ENCODE measurements around the gene MTAP. TPM values are rescaled to one million over a fixed set of nuclear protein-coding genes. Genes with fewer than 3 reads are reported as not detected.

Gene MTAP
- total RNA-seq, 1 donor = 30.4 TPM

DNA sequence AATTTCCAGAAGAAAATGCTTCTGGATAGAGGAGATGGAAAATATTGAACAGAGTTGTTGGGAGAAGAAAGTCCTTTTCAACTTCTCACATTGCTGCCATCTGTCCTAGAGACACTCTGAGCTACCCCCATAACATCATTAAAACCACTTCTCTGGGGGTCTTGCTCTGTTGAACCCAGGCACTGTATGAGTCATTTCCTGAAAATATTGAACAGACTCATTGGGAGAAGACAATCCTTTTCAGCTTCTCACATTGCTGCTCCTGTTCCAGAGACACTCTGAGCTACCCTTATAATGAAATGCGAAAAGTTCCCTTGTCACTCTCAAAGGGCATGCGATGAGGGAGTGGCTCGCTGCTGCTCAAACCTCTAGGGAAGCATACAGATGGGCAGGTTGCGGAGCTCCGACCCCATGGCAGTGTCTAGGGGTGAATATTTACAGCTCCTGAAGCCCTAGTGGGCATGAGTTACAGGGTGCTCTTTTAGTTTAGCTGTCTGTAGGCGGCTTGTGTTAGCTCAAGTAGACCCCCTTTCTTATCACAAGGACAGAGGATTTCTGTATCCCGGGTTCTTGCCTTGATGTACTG, 101.0 kb downstream of the MTAP start:
- Histone ChIP-seq H3K27me3 (ENCODE audit: insufficient read depth, low read length) (no peaks in the 10 kb centered on the region), H3K79me2 (ENCODE audit: insufficient read depth, low read length) (no peaks in the 10 kb centered on the region), H4K20me1 (ENCODE audit: insufficient read depth, low read length) (no peaks in the 10 kb centered on the region), H3K4me2 (ENCODE audit: insufficient read depth, low read length) (no peak overlapping the region), H3K27ac (ENCODE audit: low read depth, low read length) (peak overlapping the region; percentile 67), H3K4me3 (ENCODE audit: insufficient read depth, low read length) (no peak overlapping the region), H3K4me1 (ENCODE audit: insufficient read depth, low read length) (peaks cover 26% of the 10 kb centered on the region), H3K36me3 (ENCODE audit: insufficient read depth, low read length) (no peaks in the 10 kb centered on the region), H3K9me3 (ENCODE audit: low read depth, low read length) (no peaks in the 10 kb centered on the region), H2AFZ (ENCODE audit: low read length) (no peak overlapping the region)
- TF ChIP-seq, protein P1, sequence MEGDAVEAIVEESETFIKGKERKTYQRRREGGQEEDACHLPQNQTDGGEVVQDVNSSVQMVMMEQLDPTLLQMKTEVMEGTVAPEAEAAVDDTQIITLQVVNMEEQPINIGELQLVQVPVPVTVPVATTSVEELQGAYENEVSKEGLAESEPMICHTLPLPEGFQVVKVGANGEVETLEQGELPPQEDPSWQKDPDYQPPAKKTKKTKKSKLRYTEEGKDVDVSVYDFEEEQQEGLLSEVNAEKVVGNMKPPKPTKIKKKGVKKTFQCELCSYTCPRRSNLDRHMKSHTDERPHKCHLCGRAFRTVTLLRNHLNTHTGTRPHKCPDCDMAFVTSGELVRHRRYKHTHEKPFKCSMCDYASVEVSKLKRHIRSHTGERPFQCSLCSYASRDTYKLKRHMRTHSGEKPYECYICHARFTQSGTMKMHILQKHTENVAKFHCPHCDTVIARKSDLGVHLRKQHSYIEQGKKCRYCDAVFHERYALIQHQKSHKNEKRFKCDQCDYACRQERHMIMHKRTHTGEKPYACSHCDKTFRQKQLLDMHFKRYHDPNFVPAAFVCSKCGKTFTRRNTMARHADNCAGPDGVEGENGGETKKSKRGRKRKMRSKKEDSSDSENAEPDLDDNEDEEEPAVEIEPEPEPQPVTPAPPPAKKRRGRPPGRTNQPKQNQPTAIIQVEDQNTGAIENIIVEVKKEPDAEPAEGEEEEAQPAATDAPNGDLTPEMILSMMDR (IDR thresholded peaks at IDR 0.05; ENCODE audit: extremely low read depth, low read depth, low read length) = no peak
- no peak for DNase-seq (ENCODE audit: insufficient read length, low spot score, missing footprints)

DNA sequence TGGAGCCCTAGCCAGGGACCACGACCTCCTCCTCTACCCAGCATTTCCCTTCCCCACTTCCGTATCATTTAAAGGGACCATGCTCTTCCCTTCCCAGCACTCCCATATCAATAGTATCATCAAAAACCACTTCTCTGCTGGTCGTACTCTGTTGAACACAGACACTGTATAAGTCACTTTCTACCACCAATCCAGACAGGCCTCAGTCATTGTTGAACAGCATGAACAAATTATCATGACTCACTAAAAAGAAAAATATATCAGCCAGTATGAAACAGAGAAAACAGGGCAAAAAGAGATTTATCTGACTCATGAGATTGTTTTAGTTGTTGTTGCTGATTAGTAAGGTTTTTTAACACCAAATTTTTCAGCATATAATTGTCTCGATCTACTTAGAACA, 101.9 kb downstream of the MTAP start:
- H3K27ac ChIP-seq (ENCODE audit: low read depth, low read length) = peak overlapping the region; percentile 67
- TF ChIP-seq, protein P1 (IDR thresholded peaks at IDR 0.05; ENCODE audit: extremely low read depth, low read depth, low read length) = no peak
- H3K79me2 ChIP-seq (ENCODE audit: insufficient read depth, low read length) = no peaks in the 10 kb centered on the region
- no peak overlapping the region for H2AFZ ChIP-seq (ENCODE audit: low read length)
- peak; percentile 95 for DNase-seq (ENCODE audit: insufficient read length, low spot score, missing footprints)
- H3K36me3 ChIP-seq (ENCODE audit: insufficient read depth, low read length) = no peaks in the 10 kb centered on the region
- no peak overlapping the region for H3K4me3 ChIP-seq (ENCODE audit: insufficient read depth, low read length)
- no peaks in the 10 kb centered on the region for H4K20me1 ChIP-seq (ENCODE audit: insufficient read depth, low read length)
- peak overlapping the region; percentile 49 for H3K4me2 ChIP-seq (ENCODE audit: insufficient read depth, low read length)
- H3K9me3 ChIP-seq (ENCODE audit: low read depth, low read length) = peaks cover 1% of the 10 kb centered on the region
- peaks cover 26% of the 10 kb centered on the region for H3K4me1 ChIP-seq (ENCODE audit: insufficient read depth, low read length)
- H3K27me3 ChIP-seq (ENCODE audit: insufficient read depth, low read length) = no peaks in the 10 kb centered on the region

DNA sequence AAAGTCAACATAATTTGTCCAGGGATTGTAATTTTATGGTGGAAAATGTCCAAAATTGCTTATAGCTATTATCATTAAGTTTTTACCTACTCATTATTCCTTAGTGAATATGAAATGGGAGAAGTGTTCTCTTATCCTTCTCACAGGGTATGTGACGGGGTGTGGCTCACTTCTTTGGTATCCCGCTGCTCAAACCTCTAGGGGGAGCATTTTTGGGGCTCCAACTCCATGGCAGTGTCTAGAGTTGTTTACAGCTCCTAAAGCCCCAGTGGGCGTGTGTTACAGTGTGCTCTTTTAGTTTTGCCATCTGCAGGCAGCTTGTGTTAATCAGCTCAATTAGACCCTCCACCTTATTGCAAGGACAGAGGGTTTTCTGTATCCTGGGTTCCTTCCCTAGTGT, 102.3 kb downstream of the MTAP start:
- Histone ChIP-seq H3K36me3 (ENCODE audit: insufficient read depth, low read length) (no peaks in the 10 kb centered on the region), H3K9me3 (ENCODE audit: low read depth, low read length) (peaks cover 1% of the 10 kb centered on the region), H3K4me1 (ENCODE audit: insufficient read depth, low read length) (peaks cover 26% of the 10 kb centered on the region), H3K27me3 (ENCODE audit: insufficient read depth, low read length) (no peaks in the 10 kb centered on the region), H2AFZ (ENCODE audit: low read length) (no peak overlapping the region), H3K79me2 (ENCODE audit: insufficient read depth, low read length) (no peaks in the 10 kb centered on the region), H3K4me3 (ENCODE audit: insufficient read depth, low read length) (no peak overlapping the region), H3K27ac (ENCODE audit: low read depth, low read length) (peak overlapping the region; percentile 63), H4K20me1 (ENCODE audit: insufficient read depth, low read length) (no peaks in the 10 kb centered on the region), H3K4me2 (ENCODE audit: insufficient read depth, low read length) (peak overlapping the region; percentile 49)
- TF ChIP-seq, protein P1 (IDR thresholded peaks at IDR 0.05; ENCODE audit: extremely low read depth, low read depth, low read length) = peak; percentile 43
- no peak for DNase-seq (ENCODE audit: insufficient read length, low spot score, missing footprints)

DNA sequence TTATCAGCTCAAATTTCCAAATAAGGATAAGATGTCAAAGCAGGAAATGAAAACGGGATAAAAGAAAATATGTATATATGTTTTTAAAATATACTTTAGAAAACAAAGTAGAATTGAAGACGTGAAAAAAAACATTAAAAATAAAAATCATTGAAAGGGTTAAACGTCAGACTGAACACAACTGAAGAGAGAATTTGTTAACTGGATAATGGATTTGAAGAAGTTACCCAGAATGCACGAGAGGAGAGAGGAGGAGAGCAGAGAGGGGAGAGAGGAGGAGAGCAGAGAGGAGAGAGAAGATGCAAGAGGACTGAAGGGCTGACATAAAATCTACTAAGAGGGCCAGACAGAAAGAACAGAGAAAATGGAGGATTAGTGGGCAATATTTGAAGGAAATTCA, 103.8 kb downstream of the MTAP start:
- Histone ChIP-seq H3K4me2 (ENCODE audit: insufficient read depth, low read length) (no peak overlapping the region), H3K79me2 (ENCODE audit: insufficient read depth, low read length) (no peaks in the 10 kb centered on the region), H4K20me1 (ENCODE audit: insufficient read depth, low read length) (no peaks in the 10 kb centered on the region), H3K27ac (ENCODE audit: low read depth, low read length) (peak overlapping the region; percentile 23), H3K27me3 (ENCODE audit: insufficient read depth, low read length) (no peaks in the 10 kb centered on the region), H3K4me1 (ENCODE audit: insufficient read depth, low read length) (peaks cover 26% of the 10 kb centered on the region), H3K9me3 (ENCODE audit: low read depth, low read length) (peaks cover 1% of the 10 kb centered on the region), H2AFZ (ENCODE audit: low read length) (no peak overlapping the region), H3K36me3 (ENCODE audit: insufficient read depth, low read length) (no peaks in the 10 kb centered on the region), H3K4me3 (ENCODE audit: insufficient read depth, low read length) (no peak overlapping the region)
- TF ChIP-seq, protein P1 (IDR thresholded peaks at IDR 0.05; ENCODE audit: extremely low read depth, low read depth, low read length) = no peak
- no peak for DNase-seq (ENCODE audit: insufficient read length, low spot score, missing footprints)

Data from osteoblast (primary cell).